ENCODE results near the gene PTH1R.

DNA sequence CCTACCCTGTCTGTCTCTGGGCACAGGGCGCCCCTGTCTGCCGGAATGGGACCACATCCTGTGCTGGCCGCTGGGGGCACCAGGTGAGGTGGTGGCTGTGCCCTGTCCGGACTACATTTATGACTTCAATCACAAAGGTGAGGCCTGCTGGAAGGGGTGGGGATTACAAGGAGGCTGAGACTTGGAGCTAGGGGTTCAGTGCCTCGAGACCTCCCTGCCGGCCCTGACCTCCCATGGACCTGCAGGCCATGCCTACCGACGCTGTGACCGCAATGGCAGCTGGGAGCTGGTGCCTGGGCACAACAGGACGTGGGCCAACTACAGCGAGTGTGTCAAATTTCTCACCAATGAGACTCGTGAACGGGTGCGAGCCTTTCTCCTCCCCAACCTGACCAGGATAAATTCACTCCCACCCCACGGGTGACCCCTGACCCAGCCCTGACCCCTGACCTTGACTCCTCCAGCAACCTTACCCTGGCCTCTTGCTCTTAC is 20.4 kb downstream of the PTH1R start:
- TF ChIP-seq, protein P1, sequence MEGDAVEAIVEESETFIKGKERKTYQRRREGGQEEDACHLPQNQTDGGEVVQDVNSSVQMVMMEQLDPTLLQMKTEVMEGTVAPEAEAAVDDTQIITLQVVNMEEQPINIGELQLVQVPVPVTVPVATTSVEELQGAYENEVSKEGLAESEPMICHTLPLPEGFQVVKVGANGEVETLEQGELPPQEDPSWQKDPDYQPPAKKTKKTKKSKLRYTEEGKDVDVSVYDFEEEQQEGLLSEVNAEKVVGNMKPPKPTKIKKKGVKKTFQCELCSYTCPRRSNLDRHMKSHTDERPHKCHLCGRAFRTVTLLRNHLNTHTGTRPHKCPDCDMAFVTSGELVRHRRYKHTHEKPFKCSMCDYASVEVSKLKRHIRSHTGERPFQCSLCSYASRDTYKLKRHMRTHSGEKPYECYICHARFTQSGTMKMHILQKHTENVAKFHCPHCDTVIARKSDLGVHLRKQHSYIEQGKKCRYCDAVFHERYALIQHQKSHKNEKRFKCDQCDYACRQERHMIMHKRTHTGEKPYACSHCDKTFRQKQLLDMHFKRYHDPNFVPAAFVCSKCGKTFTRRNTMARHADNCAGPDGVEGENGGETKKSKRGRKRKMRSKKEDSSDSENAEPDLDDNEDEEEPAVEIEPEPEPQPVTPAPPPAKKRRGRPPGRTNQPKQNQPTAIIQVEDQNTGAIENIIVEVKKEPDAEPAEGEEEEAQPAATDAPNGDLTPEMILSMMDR (IDR thresholded peaks at IDR 0.05), result no peak
- TF ChIP-seq EP300 (IDR thresholded peaks at IDR 0.05) (no peak), POLR2A (IDR thresholded peaks at IDR 0.05) (no peak)

Measured in suprapubic skin (tissue), 3 donors.